DOHH2 (cell line): Measurements from ENCODE around the gene KCNK7.

Experiments used
- CTCF ChIP-seq: fragments of 200-600 bp; sonication (generic); IDR thresholded peaks from one replicate; pipeline ENCODE4 v1.5.1; 2014; ENCODE audit warnings: antibody characterized with exemption, mild to moderate bottlenecking, low read depth, low read length; ENCODE audit not compliant: poor library complexity, severe bottlenecking
- EZH2phosphoT487 ChIP-seq: fragments of 200-600 bp; sonication (generic); IDR thresholded peaks from 2 replicates; pipeline ENCODE4 v1.6.1; 2017; ENCODE audit warnings: borderline replicate concordance, mild to moderate bottlenecking, antibody characterized with exemption, low read length, moderate library complexity, mixed read lengths

GRCh38 chr11:65575568-65576231, 19.9 kb downstream of the KCNK7 start, which contains the start of gene EHBP1L1:
- no peak for TF ChIP-seq CTCF
- no peak for TF ChIP-seq EZH2phosphoT487
